ENCODE measurements around the gene PDGFD.
"Not testable (repeated sequence)": the region's sequence is repeated elsewhere in the genome, so short reads cannot be mapped to it uniquely, and the experiment has no call there.

PDGFD gene

GRCh38 chr11:104046858-104047257 lies 117.1 kb downstream of the PDGFD start:
- not testable (repeated sequence) for H3K4me1 ChIP-seq (ENCODE audit: control insufficient read depth, low read depth, low read length); H3K9me3 ChIP-seq (ENCODE audit: control insufficient read depth, low read depth, low read length); H3K4me3 ChIP-seq (ENCODE audit: low read length); H3K27me3 ChIP-seq (ENCODE audit: control insufficient read depth, insufficient read depth, low read length); H3K9ac ChIP-seq (ENCODE audit: low read length); H3K36me3 ChIP-seq (ENCODE audit: control insufficient read depth, low read depth, low read length); H3K27ac ChIP-seq (ENCODE audit: low read length)

GRCh38 chr11:104046331-104046730 lies 117.6 kb downstream of the PDGFD start:
- no peaks in the 10 kb centered on the region for H3K27me3 ChIP-seq (ENCODE audit: control insufficient read depth, insufficient read depth, low read length)
- H3K4me3 ChIP-seq (ENCODE audit: low read length) = no peak overlapping the region
- H3K9ac ChIP-seq (ENCODE audit: low read length) = no peak overlapping the region
- H3K36me3 ChIP-seq (ENCODE audit: control insufficient read depth, low read depth, low read length) = no peaks in the 10 kb centered on the region
- no peaks in the 10 kb centered on the region for H3K4me1 ChIP-seq (ENCODE audit: control insufficient read depth, low read depth, low read length)
- no peak overlapping the region for H3K27ac ChIP-seq (ENCODE audit: low read length)
- H3K9me3 ChIP-seq (ENCODE audit: control insufficient read depth, low read depth, low read length) = no peaks in the 10 kb centered on the region

GRCh38 chr11:104043678-104044239 lies 120.2 kb downstream of the PDGFD start:
- Histone ChIP-seq H3K4me1 (ENCODE audit: control insufficient read depth, low read depth, low read length) (no peaks in the 10 kb centered on the region), H3K4me3 (ENCODE audit: low read length) (no peak overlapping the region), H3K36me3 (ENCODE audit: control insufficient read depth, low read depth, low read length) (no peaks in the 10 kb centered on the region), H3K9me3 (ENCODE audit: control insufficient read depth, low read depth, low read length) (no peaks in the 10 kb centered on the region), H3K27ac (ENCODE audit: low read length) (no peak overlapping the region), H3K9ac (ENCODE audit: low read length) (no peak overlapping the region), H3K27me3 (ENCODE audit: control insufficient read depth, insufficient read depth, low read length) (no peaks in the 10 kb centered on the region)

- Histone ChIP-seq H3K27me3 (ENCODE audit: control insufficient read depth, insufficient read depth, low read length) (no peaks in the 10 kb centered on the region), H3K4me1 (ENCODE audit: control insufficient read depth, low read depth, low read length) (no peaks in the 10 kb centered on the region), H3K27ac (ENCODE audit: low read length) (no peak overlapping the region), H3K9ac (ENCODE audit: low read length) (no peak overlapping the region), H3K9me3 (ENCODE audit: control insufficient read depth, low read depth, low read length) (no peaks in the 10 kb centered on the region), H3K4me3 (ENCODE audit: low read length) (no peak overlapping the region), H3K36me3 (ENCODE audit: control insufficient read depth, low read depth, low read length) (no peaks in the 10 kb centered on the region)
Measured at GRCh38 chr11:104043142-104043541, 120.8 kb downstream of the PDGFD start.

- no peak overlapping the region for H3K4me3 ChIP-seq (ENCODE audit: low read length)
- no peak overlapping the region for H3K9ac ChIP-seq (ENCODE audit: low read length)
- H3K4me1 ChIP-seq (ENCODE audit: control insufficient read depth, low read depth, low read length) = no peaks in the 10 kb centered on the region
- H3K9me3 ChIP-seq (ENCODE audit: control insufficient read depth, low read depth, low read length) = no peaks in the 10 kb centered on the region
- no peak overlapping the region for H3K27ac ChIP-seq (ENCODE audit: low read length)
- no peaks in the 10 kb centered on the region for H3K27me3 ChIP-seq (ENCODE audit: control insufficient read depth, insufficient read depth, low read length)
- H3K36me3 ChIP-seq (ENCODE audit: control insufficient read depth, low read depth, low read length) = no peaks in the 10 kb centered on the region
Measured at GRCh38 chr11:104041792-104042191, 122.2 kb downstream of the PDGFD start.

GRCh38 chr11:104036995-104037394 lies 127.0 kb downstream of the PDGFD start:
- H3K4me3 ChIP-seq (ENCODE audit: low read length) = no peak overlapping the region
- H3K27me3 ChIP-seq (ENCODE audit: control insufficient read depth, insufficient read depth, low read length) = no peaks in the 10 kb centered on the region
- no peaks in the 10 kb centered on the region for H3K9me3 ChIP-seq (ENCODE audit: control insufficient read depth, low read depth, low read length)
- no peak overlapping the region for H3K9ac ChIP-seq (ENCODE audit: low read length)
- no peak overlapping the region for H3K27ac ChIP-seq (ENCODE audit: low read length)
- no peaks in the 10 kb centered on the region for H3K4me1 ChIP-seq (ENCODE audit: control insufficient read depth, low read depth, low read length)
- H3K36me3 ChIP-seq (ENCODE audit: control insufficient read depth, low read depth, low read length) = no peaks in the 10 kb centered on the region

GRCh38 chr11:104036588-104036987 lies 127.4 kb downstream of the PDGFD start, which contains the start of gene DDI1:
Gene DDI1, plus strand, starts transcription at chr11:104036640. Its CDS starts 183 bp downstream, at chr11:104036823.
- Histone ChIP-seq H3K27ac (ENCODE audit: low read length) (no peak within 1 kb of the TSS), H3K27me3 (ENCODE audit: control insufficient read depth, insufficient read depth, low read length) (no peaks in the 10 kb centered on the region), H3K4me3 (ENCODE audit: low read length) (no peak within 1 kb of the TSS), H3K36me3 (ENCODE audit: control insufficient read depth, low read depth, low read length) (no peaks in the 10 kb centered on the region), H3K9ac (ENCODE audit: low read length) (no peak within 1 kb of the TSS), H3K9me3 (ENCODE audit: control insufficient read depth, low read depth, low read length) (no peaks in the 10 kb centered on the region), H3K4me1 (ENCODE audit: control insufficient read depth, low read depth, low read length) (no peaks in the 10 kb centered on the region)

- H3K9ac ChIP-seq (ENCODE audit: low read length) = no peak overlapping the region
- no peak overlapping the region for H3K4me3 ChIP-seq (ENCODE audit: low read length)
- no peak overlapping the region for H3K27ac ChIP-seq (ENCODE audit: low read length)
- H3K27me3 ChIP-seq (ENCODE audit: control insufficient read depth, insufficient read depth, low read length) = no peaks in the 10 kb centered on the region
- no peaks in the 10 kb centered on the region for H3K4me1 ChIP-seq (ENCODE audit: control insufficient read depth, low read depth, low read length)
- H3K9me3 ChIP-seq (ENCODE audit: control insufficient read depth, low read depth, low read length) = no peaks in the 10 kb centered on the region
- no peaks in the 10 kb centered on the region for H3K36me3 ChIP-seq (ENCODE audit: control insufficient read depth, low read depth, low read length)
Measured at GRCh38 chr11:104033561-104033960, 130.4 kb downstream of the PDGFD start.

GRCh38 chr11:104033134-104033533 lies 130.8 kb downstream of the PDGFD start:
- Histone ChIP-seq H3K27me3 (ENCODE audit: control insufficient read depth, insufficient read depth, low read length) (no peaks in the 10 kb centered on the region), H3K9me3 (ENCODE audit: control insufficient read depth, low read depth, low read length) (no peaks in the 10 kb centered on the region), H3K27ac (ENCODE audit: low read length) (no peak overlapping the region), H3K4me1 (ENCODE audit: control insufficient read depth, low read depth, low read length) (no peaks in the 10 kb centered on the region), H3K36me3 (ENCODE audit: control insufficient read depth, low read depth, low read length) (no peaks in the 10 kb centered on the region), H3K9ac (ENCODE audit: low read length) (no peak overlapping the region), H3K4me3 (ENCODE audit: low read length) (no peak overlapping the region)

- no peaks in the 10 kb centered on the region for H3K4me1 ChIP-seq (ENCODE audit: control insufficient read depth, low read depth, low read length)
- H3K9me3 ChIP-seq (ENCODE audit: control insufficient read depth, low read depth, low read length) = no peaks in the 10 kb centered on the region
- H3K9ac ChIP-seq (ENCODE audit: low read length) = no peak overlapping the region
- no peak overlapping the region for H3K4me3 ChIP-seq (ENCODE audit: low read length)
- no peak overlapping the region for H3K27ac ChIP-seq (ENCODE audit: low read length)
- H3K36me3 ChIP-seq (ENCODE audit: control insufficient read depth, low read depth, low read length) = no peaks in the 10 kb centered on the region
- no peaks in the 10 kb centered on the region for H3K27me3 ChIP-seq (ENCODE audit: control insufficient read depth, insufficient read depth, low read length)
Measured at GRCh38 chr11:104028476-104029263, 135.3 kb downstream of the PDGFD start.

- Histone ChIP-seq H3K27ac (ENCODE audit: low read length) (no peak overlapping the region), H3K4me3 (ENCODE audit: low read length) (no peak overlapping the region), H3K9ac (ENCODE audit: low read length) (no peak overlapping the region), H3K9me3 (ENCODE audit: control insufficient read depth, low read depth, low read length) (no peaks in the 10 kb centered on the region), H3K27me3 (ENCODE audit: control insufficient read depth, insufficient read depth, low read length) (no peaks in the 10 kb centered on the region), H3K4me1 (ENCODE audit: control insufficient read depth, low read depth, low read length) (no peaks in the 10 kb centered on the region), H3K36me3 (ENCODE audit: control insufficient read depth, low read depth, low read length) (no peaks in the 10 kb centered on the region)
Measured at GRCh38 chr11:104024572-104024971, 139.4 kb downstream of the PDGFD start.

Measured in iPS-18a (cell line).